Measurements from ENCODE around the gene FBXL17.

GRCh38 chr5:108232805-108233204 is 149.1 kb downstream of the FBXL17 start:
- no peak for TF ChIP-seq CTCF (IDR thresholded peaks at IDR 0.05)
- TF ChIP-seq POLR2A (IDR thresholded peaks at IDR 0.05), result no peak
